Astrocyte of the cerebellum (primary cell): ENCODE results near the gene ST3GAL3.

ENCODE experiments used
- DNase-seq: peaks from one replicate; pipeline ENCODE4 v3.0.0-alpha.2; 2011; ENCODE audit warnings: low read depth
- H3K4me3 ChIP-seq: 2 replicates; pipeline ENCODE4 v1.5.1; 2011; ENCODE audit warnings: mild to moderate bottlenecking, low read depth, low read length, moderate library complexity
- CTCF ChIP-seq: IDR thresholded peaks from 2 replicates; pipeline ENCODE4 v1.5.1; 2012; ENCODE audit warnings: low read length, low read depth, moderate library complexity, mild to moderate bottlenecking; ENCODE audit errors: missing control alignments
- in situ Hi-C: cut with HindIII; loops from 2 replicates; pipeline ENCODE4 v1.10.0; 2017; ENCODE audit warnings: low sequenced_read_pairs

Gene ST3GAL3

GRCh38 chr1:43890815-43891214, 183.5 kb downstream of the ST3GAL3 start:
- H3K4me3 ChIP-seq = no peak overlapping the region
- no peak for TF ChIP-seq CTCF
- in situ Hi-C loops = no loop called here
- DNase-seq = no peak

GRCh38 chr1:43893006-43893405, 185.7 kb downstream of the ST3GAL3 start:
- no peak overlapping the region for H3K4me3 ChIP-seq
- in situ Hi-C loops = no loop called here
- DNase-seq = no peak
- no peak for TF ChIP-seq CTCF

GRCh38 chr1:43898981-43899380, 191.6 kb downstream of the ST3GAL3 start:
- no peak for TF ChIP-seq CTCF
- in situ Hi-C loops = no loop called here
- H3K4me3 ChIP-seq = no peak overlapping the region
- DNase-seq = no peak

- TF ChIP-seq CTCF = no peak
- no peak for DNase-seq
- in situ Hi-C loops = no loop called here
- H3K4me3 ChIP-seq = no peak overlapping the region
These were observed 193.1 kb downstream of the ST3GAL3 start for GRCh38 chr1:43900386-43900785.

- in situ Hi-C loops = no loop called here
- no peak for DNase-seq
- no peak overlapping the region for H3K4me3 ChIP-seq
- TF ChIP-seq CTCF = no peak
These were observed 194.0 kb downstream of the ST3GAL3 start for GRCh38 chr1:43901196-43901961.

- no peak for TF ChIP-seq CTCF
- no peak overlapping the region for H3K4me3 ChIP-seq
- in situ Hi-C loops = no loop called here
- DNase-seq = no peak
These were observed 194.9 kb downstream of the ST3GAL3 start for GRCh38 chr1:43902058-43902831.
